Measurements from ENCODE around the gene RNF168. TPM values are rescaled to one million over a fixed set of nuclear protein-coding genes. Genes with fewer than 3 reads are reported as not detected.
"Not testable (repeated sequence)": the region's sequence is repeated elsewhere in the genome, so short reads cannot be mapped to it uniquely, and the experiment has no call there.

The RNF168 gene
- total and polyA plus RNA-seq, 10 donors: 3.4 to 28.3 (median 22.9) TPM

DNA sequence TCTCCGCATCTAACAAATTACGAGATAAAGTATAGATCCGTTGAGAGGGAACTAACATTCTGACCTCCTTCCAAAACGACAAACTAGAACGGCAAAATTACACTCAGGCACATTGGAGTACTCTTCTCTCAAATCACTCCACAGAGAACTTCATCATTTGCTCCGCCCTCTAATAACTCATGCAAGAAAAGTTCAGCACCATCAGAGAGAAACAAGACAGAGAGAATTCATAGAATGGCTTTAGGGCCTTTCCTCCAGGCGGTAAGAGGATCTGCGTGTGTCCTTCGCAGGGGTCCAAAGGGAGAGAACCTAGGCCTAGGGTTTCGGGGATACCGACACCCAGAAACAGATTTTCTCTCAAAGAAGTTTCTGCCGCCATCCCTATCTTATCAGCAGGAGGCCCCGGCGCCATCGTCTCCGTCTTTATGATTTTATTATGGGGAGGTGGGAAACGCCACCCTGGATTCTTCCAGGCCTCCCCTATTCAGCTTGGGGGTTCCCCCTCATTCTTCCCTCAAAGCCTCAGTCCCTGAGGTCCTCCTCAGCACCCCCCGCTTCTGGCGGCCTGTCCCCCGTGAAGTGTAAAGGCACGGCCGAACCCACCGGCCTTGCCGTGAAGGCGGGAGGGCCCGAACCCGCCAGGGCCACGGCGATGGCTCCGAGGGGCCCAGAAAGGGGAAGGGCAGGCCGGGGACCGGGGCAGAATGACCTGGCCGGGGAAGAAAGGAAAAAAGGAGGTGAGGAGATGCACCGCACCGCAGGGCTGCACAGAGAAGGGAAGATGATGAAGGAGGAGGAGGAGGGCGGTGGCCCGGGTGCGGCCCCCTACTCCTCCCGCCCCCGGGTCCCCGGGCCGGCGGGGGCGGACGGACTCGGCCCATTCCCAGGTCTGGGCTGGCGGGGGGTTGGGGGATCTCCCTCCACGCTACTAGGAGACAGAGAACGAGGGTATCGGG lies 72.1 kb downstream of the RNF168 start:
- WGBS, 5 donors: 1 to 2% (median 1%) methylated on average over 43 to 50 of the region's 50 CpGs

DNA sequence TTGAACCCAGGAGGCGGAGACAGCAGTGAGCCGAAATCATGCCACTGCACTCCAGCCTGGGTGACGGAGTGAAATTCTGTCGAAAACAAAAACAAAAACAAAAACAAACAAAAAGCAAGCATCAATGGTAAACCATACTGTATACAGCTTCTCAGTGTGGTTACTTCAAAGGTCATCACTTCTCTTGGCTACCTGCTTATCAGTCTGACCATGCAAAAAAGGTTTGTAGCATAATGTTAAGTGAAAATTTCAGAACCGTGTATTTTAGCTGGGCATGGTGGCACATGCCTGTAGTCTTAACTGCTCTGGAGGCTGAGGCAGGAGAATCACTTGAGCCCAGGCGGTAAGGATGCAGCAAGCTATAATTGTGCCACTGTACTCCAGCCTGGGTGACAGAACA lies 75.5 kb downstream of the RNF168 start:
- no peaks in the 10 kb centered on the region for H3K27me3 ChIP-seq (replicated peaks in 1 of 7)
- H3K4me3 ChIP-seq: no peak overlapping the region
- H3K27ac ChIP-seq: no peak overlapping the region
- no peak for DNase-seq
- no peaks in the 10 kb centered on the region for H3K9me3 ChIP-seq
- H3K36me3 ChIP-seq: peaks cover 0 to 38% (median 6%) of the 10 kb centered on the region in 6 donors
- intact Hi-C loops (cut with DNase I; ENCODE audit: low total_unique reads): no loop called here
- 82 to 92% (median 92%) methylated on average over 6 of the region's 6 CpGs for WGBS, 5 donors
- H3K4me1 ChIP-seq: peaks cover 8 to 75% (median 36%) of the 10 kb centered on the region in 6 donors
- TF ChIP-seq, protein P1, sequence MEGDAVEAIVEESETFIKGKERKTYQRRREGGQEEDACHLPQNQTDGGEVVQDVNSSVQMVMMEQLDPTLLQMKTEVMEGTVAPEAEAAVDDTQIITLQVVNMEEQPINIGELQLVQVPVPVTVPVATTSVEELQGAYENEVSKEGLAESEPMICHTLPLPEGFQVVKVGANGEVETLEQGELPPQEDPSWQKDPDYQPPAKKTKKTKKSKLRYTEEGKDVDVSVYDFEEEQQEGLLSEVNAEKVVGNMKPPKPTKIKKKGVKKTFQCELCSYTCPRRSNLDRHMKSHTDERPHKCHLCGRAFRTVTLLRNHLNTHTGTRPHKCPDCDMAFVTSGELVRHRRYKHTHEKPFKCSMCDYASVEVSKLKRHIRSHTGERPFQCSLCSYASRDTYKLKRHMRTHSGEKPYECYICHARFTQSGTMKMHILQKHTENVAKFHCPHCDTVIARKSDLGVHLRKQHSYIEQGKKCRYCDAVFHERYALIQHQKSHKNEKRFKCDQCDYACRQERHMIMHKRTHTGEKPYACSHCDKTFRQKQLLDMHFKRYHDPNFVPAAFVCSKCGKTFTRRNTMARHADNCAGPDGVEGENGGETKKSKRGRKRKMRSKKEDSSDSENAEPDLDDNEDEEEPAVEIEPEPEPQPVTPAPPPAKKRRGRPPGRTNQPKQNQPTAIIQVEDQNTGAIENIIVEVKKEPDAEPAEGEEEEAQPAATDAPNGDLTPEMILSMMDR (IDR thresholded peaks at IDR 0.05 in 8 of 11, conservative IDR thresholded peaks at IDR 0.05 in 3 of 11): no peak
- TF ChIP-seq POLR2A (IDR thresholded peaks at IDR 0.05) (no peak), POLR2AphosphoS5 (IDR thresholded peaks at IDR 0.05) (no peak)

More for the DNA sequence above, 72.1 kb downstream of the RNF168 start:
- peak; percentile 91 for DNase-seq
- Histone ChIP-seq H3K4me3 (peak overlapping the region; percentile 72 to 97 (median 90)), H3K27me3 (replicated peaks in 1 of 7) (no peaks in the 10 kb centered on the region), H3K27ac (peak overlapping the region; percentile 76 to 97 (median 95)), H3K4me1 (peaks cover 8 to 49% (median 35%) of the 10 kb centered on the region in 6 donors), H3K36me3 (peaks cover 0 to 27% (median 5%) of the 10 kb centered on the region in 6 donors), H3K9me3 (no peaks in the 10 kb centered on the region)
- intact Hi-C loops (cut with DNase I; ENCODE audit: low total_unique reads): no loop called here
- no peak for TF ChIP-seq POLR2AphosphoS5 (IDR thresholded peaks at IDR 0.05)
- no peak for TF ChIP-seq POLR2A (IDR thresholded peaks at IDR 0.05)
- TF ChIP-seq, protein P1 (IDR thresholded peaks at IDR 0.05 in 8 of 11, conservative IDR thresholded peaks at IDR 0.05 in 3 of 11): no peak

DNA sequence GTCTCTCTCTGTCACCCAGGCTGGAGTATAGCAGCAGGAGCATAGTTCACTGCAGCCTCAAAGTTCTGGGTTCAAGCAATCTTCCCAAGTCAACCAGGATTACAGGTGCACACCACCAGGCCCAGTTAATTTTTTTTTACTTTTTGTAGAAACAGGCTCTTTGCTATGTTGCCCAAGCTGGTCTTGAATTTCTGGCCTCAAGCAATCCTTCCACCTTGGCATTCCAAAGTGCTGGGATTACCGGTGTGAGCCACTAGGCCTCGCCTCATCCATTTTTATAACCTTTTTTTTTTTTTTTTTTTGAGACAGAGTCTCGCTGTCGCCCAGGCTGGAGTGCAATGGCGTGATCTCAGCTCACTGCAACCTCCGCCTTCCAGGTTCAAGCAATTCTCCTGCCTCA lies 79.1 kb downstream of the RNF168 start:
- WGBS, 5 donors: 96 to 100% (median 98%) methylated on average over 4 to 6 of the region's 6 CpGs
- not testable (repeated sequence) for H3K4me3 ChIP-seq, DNase-seq

DNA sequence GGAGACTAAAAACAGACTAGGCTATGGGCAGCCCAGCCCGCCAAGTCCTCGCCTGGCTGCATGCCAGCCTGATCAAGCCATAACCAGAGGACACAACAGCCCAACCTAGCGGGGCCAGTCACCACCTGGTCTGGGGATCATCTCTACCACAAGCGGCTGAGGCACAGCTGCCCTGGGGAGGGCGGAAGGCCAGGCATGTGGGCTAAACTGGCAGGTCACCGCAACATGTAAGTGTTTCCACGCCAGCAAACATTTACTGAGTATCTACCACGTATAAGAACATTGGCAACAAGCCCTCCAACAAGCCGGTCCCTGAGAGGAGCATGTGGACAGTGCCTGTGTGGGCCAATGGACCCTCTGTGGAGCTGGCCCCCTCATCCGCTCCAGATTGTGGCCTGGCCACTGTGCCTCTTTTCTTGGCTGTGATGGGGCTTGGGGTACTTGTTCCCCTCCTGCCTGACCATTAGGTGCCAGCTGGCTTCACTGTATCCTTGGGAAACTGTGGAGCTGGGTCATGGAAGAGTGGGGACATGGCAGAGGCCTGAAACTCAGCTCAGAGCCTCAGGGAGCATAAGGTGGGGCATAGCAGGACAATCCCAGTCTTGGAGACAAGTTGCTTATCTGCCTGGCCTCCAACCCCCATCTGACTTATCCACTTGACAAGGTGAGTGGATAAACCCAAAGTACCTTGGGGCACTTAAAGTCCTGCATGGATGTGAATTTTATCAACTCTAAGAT lies 80.4 kb downstream of the RNF168 start:
- peaks cover 0 to 28% (median 6%) of the 10 kb centered on the region in 6 donors for H3K36me3 ChIP-seq
- H3K27ac ChIP-seq: peak overlapping the region in 1 of 8 donors; percentile 17
- TF ChIP-seq POLR2AphosphoS5 (IDR thresholded peaks at IDR 0.05) (peak in 2 of 3 donors; percentile 31 to 52), POLR2A (IDR thresholded peaks at IDR 0.05) (no peak)
- TF ChIP-seq, protein P1 (IDR thresholded peaks at IDR 0.05 in 8 of 11, conservative IDR thresholded peaks at IDR 0.05 in 3 of 11): no peak
- intact Hi-C loops (cut with DNase I; ENCODE audit: low total_unique reads): no loop called here
- DNase-seq: no peak
- WGBS, 5 donors: 80 to 85% (median 84%) methylated on average over 7 to 10 of the region's 10 CpGs
- peaks cover 0 to 84% (median 30%) of the 10 kb centered on the region in 6 donors for H3K4me1 ChIP-seq
- H3K27me3 ChIP-seq (replicated peaks in 1 of 7): no peaks in the 10 kb centered on the region
- H3K9me3 ChIP-seq: no peaks in the 10 kb centered on the region
- H3K4me3 ChIP-seq: no peak overlapping the region

More for the DNA sequence above, 79.1 kb downstream of the RNF168 start:
- H3K27me3 ChIP-seq (replicated peaks in 1 of 7); H3K9me3 ChIP-seq; intact Hi-C loops (cut with DNase I; ENCODE audit: low total_unique reads); H3K27ac ChIP-seq: not testable (repeated sequence)
- Histone ChIP-seq H3K4me1 (peaks cover 0 to 85% (median 28%) of the 10 kb centered on the region in 6 donors), H3K36me3 (peaks cover 0 to 38% (median 6%) of the 10 kb centered on the region in 6 donors)

DNA sequence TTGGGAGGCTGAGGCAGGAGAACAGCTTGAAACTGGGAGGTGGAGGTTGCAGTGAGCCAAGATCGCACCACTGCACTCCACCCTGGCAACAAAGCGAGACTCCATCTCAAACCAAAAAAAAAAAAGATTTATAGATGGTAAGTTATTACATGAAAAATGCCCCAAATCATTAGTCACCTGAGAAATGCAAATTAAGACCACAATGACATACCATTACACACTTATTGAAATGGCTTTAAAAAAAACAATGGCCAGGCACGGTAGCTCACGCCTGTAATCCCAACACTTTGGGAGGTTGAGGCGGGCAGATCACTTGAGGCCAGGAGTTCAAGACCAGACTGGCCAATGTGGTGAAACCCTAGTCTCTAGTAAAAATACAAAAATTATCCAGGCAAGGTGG lies 81.9 kb downstream of the RNF168 start:
- peaks cover 0 to 12% (median 2%) of the 10 kb centered on the region in 6 donors for H3K36me3 ChIP-seq
- H3K9me3 ChIP-seq; H3K27ac ChIP-seq; DNase-seq; intact Hi-C loops (cut with DNase I; ENCODE audit: low total_unique reads); H3K27me3 ChIP-seq (replicated peaks in 1 of 7); H3K4me3 ChIP-seq: not testable (repeated sequence)
- WGBS, 5 donors: 88 to 100% (median 92%) methylated on average over 5 of the region's 5 CpGs
- H3K4me1 ChIP-seq: peaks cover 0 to 94% (median 28%) of the 10 kb centered on the region in 6 donors
